OCI-LY7 (cell line): ENCODE data around the gene MTHFD2.

Experiments
- CTCF ChIP-seq: fragments of 200-600 bp; sonication (generic); conservative IDR thresholded peaks from 2 replicates; pipeline ENCODE4 v1.5.1; 2014; ENCODE audit warnings: mild to moderate bottlenecking, antibody characterized with exemption, low read length, moderate library complexity, mixed read lengths
- EZH2phosphoT487 ChIP-seq: fragments of 200-600 bp; sonication (generic); IDR thresholded peaks from 2 replicates; pipeline ENCODE4 v1.6.1; 2018; ENCODE audit warnings: low read depth, borderline replicate concordance, mild to moderate bottlenecking, mixed run types, antibody characterized with exemption, low read length, moderate library complexity, mixed read lengths

- TF ChIP-seq CTCF = no peak
- TF ChIP-seq EZH2phosphoT487 = no peak
Measured at GRCh38 chr2:74259733-74260132, 61.3 kb downstream of the MTHFD2 start.
